K562 (cell line): ENCODE data around the gene CTCFL.

Experiments used
- CREB1 ChIP-seq, 2 experiments: sonication (generic) in 1 of 2; formaldehyde crosslinking in 1 of 2; IDR thresholded peaks; 2 replicates each; pipeline versions ENCODE4 v1.6.1 to v1.8.0; 2012 to 2022; ENCODE audit warnings: inconsistent platforms in 1 of 2, mild to moderate bottlenecking in 1 of 2, missing genetic modification reagents in 1 of 2, moderate library complexity in 1 of 2
- CTCF ChIP-seq, 3 experiments: IDR thresholded peaks in 2 of 3; conservative IDR thresholded peaks in 1 of 3; 2 replicates each; pipeline ENCODE4 v1.5.1; 2011 to 2012; ENCODE audit warnings: low read length in 3 of 3, mild to moderate bottlenecking in 3 of 3, control low read depth in 2 of 3, improper control_type of control experiment in 1 of 3, inconsistent platforms in 1 of 3, low read depth in 1 of 3, mixed read lengths in 1 of 3, moderate library complexity in 1 of 3; ENCODE audit not compliant: insufficient read depth in 2 of 3
- EZH2 ChIP-seq: IDR thresholded peaks from 2 replicates; pipeline ENCODE4 v1.6.1; 2012; ENCODE audit warnings: low read depth, mild to moderate bottlenecking, inconsistent platforms, low read length, borderline replicate concordance
- HNRNPL ChIP-seq: fragments of 200-400 bp; formaldehyde crosslinking; IDR thresholded peaks from 2 replicates; pipeline ENCODE4 v1.6.1; 2017; ENCODE audit warnings: low read depth, mild to moderate bottlenecking, low read length
- KAT2B ChIP-seq: IDR thresholded peaks from one replicate; pipeline ENCODE4 v1.6.1; 2012; ENCODE audit warnings: low read depth, mild to moderate bottlenecking, control low read depth, inconsistent platforms, low read length, moderate library complexity
- MAFF ChIP-seq: IDR thresholded peaks from 2 replicates; pipeline ENCODE4 v1.6.1; 2012; ENCODE audit warnings: low read length, improper control_type of control experiment
- POLR2A ChIP-seq: fragments of 450-650 bp; conservative IDR thresholded peaks from 2 replicates; pipeline ENCODE4 v1.6.1; 2016
- POLR2AphosphoS5 ChIP-seq: IDR thresholded peaks from 2 replicates; pipeline ENCODE4 v1.6.1; 2011; ENCODE audit warnings: mild to moderate bottlenecking, low read depth, low read length, moderate library complexity; ENCODE audit not compliant: control insufficient read depth, insufficient read depth
- SMC3 ChIP-seq: conservative IDR thresholded peaks from 2 replicates; pipeline ENCODE4 v1.6.1; 2011; ENCODE audit warnings: low read depth, low read length, improper control_type of control experiment; ENCODE audit not compliant: insufficient read depth
- ZNF124 ChIP-seq: sonication (generic); formaldehyde crosslinking; IDR thresholded peaks from 2 replicates; pipeline ENCODE4 v1.8.1; 2022; ENCODE audit warnings: missing genetic modification reagents
- ZNF282 ChIP-seq: sonication (generic); formaldehyde crosslinking; IDR thresholded peaks from 2 replicates; pipeline ENCODE4 v1.8.1; 2023; ENCODE audit warnings: missing genetic modification reagents

- TF ChIP-seq ZNF124 (CRISPR knock-in tag) (no peak), HNRNPL (no peak), CTCF (IDR thresholded peaks at IDR 0.05 in 2 of 3, conservative IDR thresholded peaks at IDR 0.05 in 1 of 3; ENCODE audit: insufficient read depth in 2 of 3, low read depth in 1 of 3, low read length in 3 of 3) (no peak), KAT2B (no peak), EZH2 (no peak), SMC3 (no peak), MAFF (no peak), CREB1 (IDR thresholded peaks at IDR 0.05) (no peak), CREB1 (CRISPR knock-in tag; IDR thresholded peaks at IDR 0.05) (no peak), POLR2A (no peak), ZNF282 (CRISPR knock-in tag) (no peak), POLR2AphosphoS5 (no peak)
These were observed 7.2 kb upstream of the CTCFL start for GRCh38 chr20:57532104-57532503.
